Osteocyte (in vitro differentiated cells): Measurements from ENCODE around the gene DPP7. TPM values are rescaled to one million over a fixed set of nuclear protein-coding genes. Genes with fewer than 3 reads are reported as not detected.

Source experiments
- DNase-seq: peaks from one replicate; pipeline ENCODE4 v3.0.0; 2021; ENCODE audit warnings: mixed read lengths; ENCODE audit not compliant: unreplicated experiment; ENCODE audit errors: extremely low spot score
- H3K27ac Mint-ChIP-seq: one replicate; pipeline ENCODE4 v1.8.0; 2021; ENCODE audit warnings: mild to moderate bottlenecking, mixed read lengths; ENCODE audit not compliant: unreplicated experiment
- H3K27me3 Mint-ChIP-seq: one replicate; pipeline ENCODE4 v1.8.0; 2021; ENCODE audit warnings: mixed read lengths; ENCODE audit not compliant: unreplicated experiment
- H3K36me3 Mint-ChIP-seq: one replicate; pipeline ENCODE4 v1.8.0; 2021; ENCODE audit warnings: mixed read lengths; ENCODE audit not compliant: unreplicated experiment
- H3K4me1 Mint-ChIP-seq: one replicate; pipeline ENCODE4 v1.8.0; 2021; ENCODE audit warnings: mixed read lengths; ENCODE audit not compliant: unreplicated experiment
- H3K4me3 Mint-ChIP-seq: one replicate; pipeline ENCODE4 v1.8.0; 2021; ENCODE audit warnings: mild to moderate bottlenecking, moderate library complexity, mixed read lengths; ENCODE audit not compliant: unreplicated experiment
- H3K9me3 Mint-ChIP-seq: one replicate; pipeline ENCODE4 v1.8.0; 2021; ENCODE audit warnings: mixed read lengths; ENCODE audit not compliant: unreplicated experiment
- total RNA-seq: library from RNA; stranded (reverse); gene quantifications from 2 replicates; pipeline ENCODE4 v1.2.1, GENCODE V29; 2021
- TF ChIP-seq, protein P1 (sequence below): fragments of 200-600 bp; sonication (generic); IDR thresholded peaks from 2 replicates; pipeline ENCODE4 v1.5.0; 2021; ENCODE audit warnings: antibody characterized with exemption, mild to moderate bottlenecking, moderate library complexity

Gene DPP7
- total RNA-seq, 1 donor from 2014 or later = 118 TPM

GRCh38 chr9:137080260-137081122 lies 34.0 kb downstream of the DPP7 start:
- TF ChIP-seq, protein P1, sequence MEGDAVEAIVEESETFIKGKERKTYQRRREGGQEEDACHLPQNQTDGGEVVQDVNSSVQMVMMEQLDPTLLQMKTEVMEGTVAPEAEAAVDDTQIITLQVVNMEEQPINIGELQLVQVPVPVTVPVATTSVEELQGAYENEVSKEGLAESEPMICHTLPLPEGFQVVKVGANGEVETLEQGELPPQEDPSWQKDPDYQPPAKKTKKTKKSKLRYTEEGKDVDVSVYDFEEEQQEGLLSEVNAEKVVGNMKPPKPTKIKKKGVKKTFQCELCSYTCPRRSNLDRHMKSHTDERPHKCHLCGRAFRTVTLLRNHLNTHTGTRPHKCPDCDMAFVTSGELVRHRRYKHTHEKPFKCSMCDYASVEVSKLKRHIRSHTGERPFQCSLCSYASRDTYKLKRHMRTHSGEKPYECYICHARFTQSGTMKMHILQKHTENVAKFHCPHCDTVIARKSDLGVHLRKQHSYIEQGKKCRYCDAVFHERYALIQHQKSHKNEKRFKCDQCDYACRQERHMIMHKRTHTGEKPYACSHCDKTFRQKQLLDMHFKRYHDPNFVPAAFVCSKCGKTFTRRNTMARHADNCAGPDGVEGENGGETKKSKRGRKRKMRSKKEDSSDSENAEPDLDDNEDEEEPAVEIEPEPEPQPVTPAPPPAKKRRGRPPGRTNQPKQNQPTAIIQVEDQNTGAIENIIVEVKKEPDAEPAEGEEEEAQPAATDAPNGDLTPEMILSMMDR = no peak

GRCh38 chr9:137079401-137079787 lies 35.1 kb downstream of the DPP7 start:
- Mint-ChIP-seq H3K9me3 (no peaks in the 10 kb centered on the region), H3K4me1 (peaks cover 23% of the 10 kb centered on the region), H3K36me3 (peaks cover 5% of the 10 kb centered on the region), H3K4me3 (no peak overlapping the region), H3K27ac (no peak overlapping the region), H3K27me3 (no peaks in the 10 kb centered on the region)
- DNase-seq = no peak
- TF ChIP-seq, protein P1 = no peak

More at GRCh38 chr9:137080260-137081122, 34.0 kb downstream of the DPP7 start:
- no peak overlapping the region for H3K27ac Mint-ChIP-seq
- H3K4me1 Mint-ChIP-seq = peaks cover 29% of the 10 kb centered on the region
- peaks cover 5% of the 10 kb centered on the region for H3K36me3 Mint-ChIP-seq
- no peak for DNase-seq
- no peaks in the 10 kb centered on the region for H3K9me3 Mint-ChIP-seq
- no peak overlapping the region for H3K4me3 Mint-ChIP-seq
- no peaks in the 10 kb centered on the region for H3K27me3 Mint-ChIP-seq

DNA sequence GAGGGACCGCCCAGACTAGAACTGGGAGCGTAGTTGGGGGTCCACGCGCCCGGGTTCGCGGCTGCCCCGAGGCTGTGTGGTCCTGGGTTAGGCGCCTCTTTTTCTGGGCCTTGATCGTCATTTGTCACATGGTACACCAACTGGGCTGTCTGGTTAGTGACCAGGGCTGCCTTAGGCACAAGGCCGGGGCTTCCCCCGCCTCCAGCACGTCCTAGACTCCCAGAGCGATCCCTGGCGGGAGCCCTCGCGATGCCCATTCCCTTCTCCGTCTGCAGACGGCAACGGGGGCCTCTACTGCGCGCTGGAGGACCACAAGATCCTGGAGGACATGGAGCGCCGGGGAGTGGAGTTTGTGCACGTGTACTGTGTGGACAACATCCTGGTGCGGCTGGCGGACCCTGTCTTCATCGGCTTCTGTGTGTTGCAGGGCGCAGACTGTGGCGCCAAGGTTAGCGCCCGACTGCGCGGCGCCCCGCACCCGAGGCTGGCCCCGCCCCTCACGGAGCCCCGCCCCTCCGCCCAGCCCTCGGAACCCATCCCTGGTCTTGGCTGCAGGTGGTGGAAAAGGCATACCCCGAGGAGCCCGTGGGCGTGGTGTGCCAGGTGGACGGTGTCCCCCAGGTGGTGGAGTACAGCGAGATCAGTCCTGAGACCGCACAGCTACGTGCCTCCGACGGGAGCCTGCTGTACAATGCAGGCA lies 35.7 kb downstream of the DPP7 start:
- Mint-ChIP-seq H3K9me3 (no peaks in the 10 kb centered on the region), H3K4me1 (peaks cover 20% of the 10 kb centered on the region), H3K36me3 (peaks cover 5% of the 10 kb centered on the region), H3K4me3 (peak overlapping the region; percentile 71), H3K27me3 (no peaks in the 10 kb centered on the region), H3K27ac (no peak overlapping the region)
- TF ChIP-seq, protein P1 = no peak
- no peak for DNase-seq

DNA sequence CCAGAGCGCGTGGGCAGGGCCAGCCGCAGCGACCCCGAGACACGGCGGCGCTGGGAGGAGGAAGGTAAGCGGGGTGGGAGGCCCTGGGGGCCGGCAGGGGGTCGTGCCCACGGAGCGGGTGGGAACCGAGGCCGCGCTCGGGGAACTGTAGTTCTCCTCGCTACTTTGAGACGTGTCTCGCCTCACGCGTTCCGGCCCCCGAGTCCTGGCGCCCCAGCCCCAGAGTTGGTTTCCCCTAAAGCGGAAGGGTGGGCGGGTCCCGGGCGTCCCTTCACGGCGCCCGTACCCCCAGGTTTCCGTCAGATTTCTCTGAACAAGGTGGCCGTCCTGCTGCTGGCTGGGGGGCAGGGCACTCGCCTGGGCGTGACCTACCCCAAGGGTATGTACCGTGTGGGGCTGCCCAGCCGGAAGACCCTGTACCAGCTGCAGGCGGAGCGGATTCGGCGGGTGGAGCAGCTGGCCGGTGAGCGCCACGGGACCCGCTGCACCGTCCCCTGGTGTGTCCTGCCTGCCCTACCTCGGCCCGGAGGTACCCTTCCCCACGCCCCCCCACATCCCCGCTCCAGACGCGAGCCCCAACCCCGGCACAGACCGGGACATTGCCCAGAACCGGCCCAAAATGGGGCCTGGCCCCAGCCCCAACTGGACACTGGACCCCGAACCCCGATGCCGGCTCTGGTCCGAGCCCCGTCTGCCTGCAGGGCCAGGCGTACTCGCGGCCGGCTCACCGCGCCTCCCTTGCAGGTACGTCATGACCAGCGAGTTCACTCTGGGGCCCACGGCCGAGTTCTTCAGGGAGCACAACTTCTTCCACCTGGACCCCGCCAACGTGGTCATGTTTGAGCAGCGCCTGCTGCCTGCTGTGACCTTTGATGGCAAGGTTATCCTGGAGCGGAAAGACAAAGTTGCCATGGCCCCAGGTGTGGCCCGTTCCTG lies 36.5 kb downstream of the DPP7 start:
- H3K36me3 Mint-ChIP-seq = peaks cover 2% of the 10 kb centered on the region
- DNase-seq = no peak
- H3K27me3 Mint-ChIP-seq = no peaks in the 10 kb centered on the region
- TF ChIP-seq, protein P1 = no peak
- peak overlapping the region; percentile 71 for H3K4me3 Mint-ChIP-seq
- no peak overlapping the region for H3K27ac Mint-ChIP-seq
- no peaks in the 10 kb centered on the region for H3K9me3 Mint-ChIP-seq
- H3K4me1 Mint-ChIP-seq = peaks cover 12% of the 10 kb centered on the region
